Measurements from ENCODE around the gene GIMAP6. TPM values are rescaled to one million over a fixed set of nuclear protein-coding genes. Genes with fewer than 3 reads are reported as not detected.

Gene GIMAP6
- total and polyA plus RNA-seq, 2 of the 8 experiments (the other 6 are each of a cell fraction or from before 2014, with no cell fraction given), result not detected

DNA sequence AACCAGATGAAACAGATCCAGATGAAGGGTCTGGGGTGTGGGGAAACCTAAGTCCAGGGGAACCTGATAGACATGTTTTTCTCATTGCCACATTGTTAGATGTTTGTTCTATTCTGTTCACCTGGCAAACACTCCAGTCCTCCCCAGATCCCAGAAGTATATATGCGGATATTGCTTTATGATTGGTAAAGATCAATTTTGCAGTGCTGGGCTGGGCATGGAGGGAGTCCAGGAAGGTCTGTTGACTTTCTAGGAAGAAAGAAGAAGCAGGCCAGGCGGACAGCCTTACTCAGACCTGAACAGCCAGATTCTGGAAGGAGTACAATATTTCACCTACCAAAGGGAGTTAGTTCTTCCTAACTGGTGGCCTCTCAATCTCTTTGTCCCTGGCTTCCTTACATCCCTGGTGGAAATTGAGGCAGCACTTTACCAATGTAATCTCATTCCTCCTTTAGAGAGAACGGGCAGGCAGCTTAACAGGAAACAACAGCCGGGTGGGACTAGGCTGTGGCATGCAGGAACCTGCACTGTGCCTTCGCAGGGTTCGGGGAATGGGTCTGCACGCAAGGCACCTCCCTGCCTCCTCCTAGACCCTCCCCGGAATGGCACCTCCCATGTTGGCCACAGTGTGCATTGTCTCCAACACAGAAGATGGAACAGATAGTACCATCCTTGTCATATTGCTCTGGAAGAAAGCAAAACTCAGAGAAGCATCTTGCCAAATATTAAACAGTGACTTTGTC, 930 bp downstream of the GIMAP6 start (continued):
- TF ChIP-seq HDAC6 (IDR thresholded peaks at IDR 0.05; ENCODE audit: low read depth, low read length) (no peak), POU5F1 (IDR thresholded peaks at IDR 0.05; ENCODE audit: low read depth, low read length) (no peak), SIN3A (conservative IDR thresholded peaks at IDR 0.05 in 1 of 2, IDR thresholded peaks at IDR 0.05 in 1 of 2; ENCODE audit: low read depth in 1 of 2, low read length in 2 of 2) (no peak), TBP (IDR thresholded peaks at IDR 0.05; ENCODE audit: low read depth, low read length) (no peak)

All from H1 (cell line).